HUDEP-2 (cell line): ENCODE data around the gene FLNC.
A peak's percentile ranks its signal among the peaks of the same experiment; 100 is the strongest.

Experiments
- DNase-seq, 76 experiments: peaks; one replicate each; lab custom pipeline; 2025; ENCODE audit not compliant: unreplicated experiment in 76 of 76; lab: John Stamatoyannopoulos, UW

The FLNC gene

GRCh38 chr7:128875523-128875948, 45.3 kb downstream of the FLNC start:
- no peak for DNase-seq

GRCh38 chr7:128876127-128876526, 45.9 kb downstream of the FLNC start:
- DNase-seq: no peak

GRCh38 chr7:128876586-128876977, 46.4 kb downstream of the FLNC start:
- DNase-seq: no peak

- DNase-seq: no peak
Observed at GRCh38 chr7:128876978-128877755, 47.0 kb downstream of the FLNC start.

DNA sequence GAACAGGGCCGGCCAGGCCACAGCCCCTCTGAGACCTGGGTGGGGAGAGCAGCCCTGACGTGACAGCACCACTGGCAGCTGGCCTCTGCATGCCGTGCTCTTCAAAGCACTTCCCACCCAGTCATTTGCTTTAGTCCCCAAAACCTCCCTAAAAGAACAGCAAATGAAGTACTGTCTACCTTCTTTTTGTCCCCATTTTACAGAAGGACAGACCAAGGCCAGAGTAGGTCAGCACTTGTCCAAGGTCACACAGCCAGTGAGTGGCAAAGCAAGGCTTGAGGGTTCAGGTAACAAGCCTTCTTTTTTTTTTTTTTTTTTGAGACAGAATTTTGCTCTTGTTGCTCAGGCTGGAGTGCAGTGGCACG, 47.5 kb downstream of the FLNC start:
- no peak for DNase-seq

GRCh38 chr7:128878226-128879105, 48.3 kb downstream of the FLNC start:
- no peak for DNase-seq

GRCh38 chr7:128879461-128879938, 49.3 kb downstream of the FLNC start:
- DNase-seq: no peak

DNA sequence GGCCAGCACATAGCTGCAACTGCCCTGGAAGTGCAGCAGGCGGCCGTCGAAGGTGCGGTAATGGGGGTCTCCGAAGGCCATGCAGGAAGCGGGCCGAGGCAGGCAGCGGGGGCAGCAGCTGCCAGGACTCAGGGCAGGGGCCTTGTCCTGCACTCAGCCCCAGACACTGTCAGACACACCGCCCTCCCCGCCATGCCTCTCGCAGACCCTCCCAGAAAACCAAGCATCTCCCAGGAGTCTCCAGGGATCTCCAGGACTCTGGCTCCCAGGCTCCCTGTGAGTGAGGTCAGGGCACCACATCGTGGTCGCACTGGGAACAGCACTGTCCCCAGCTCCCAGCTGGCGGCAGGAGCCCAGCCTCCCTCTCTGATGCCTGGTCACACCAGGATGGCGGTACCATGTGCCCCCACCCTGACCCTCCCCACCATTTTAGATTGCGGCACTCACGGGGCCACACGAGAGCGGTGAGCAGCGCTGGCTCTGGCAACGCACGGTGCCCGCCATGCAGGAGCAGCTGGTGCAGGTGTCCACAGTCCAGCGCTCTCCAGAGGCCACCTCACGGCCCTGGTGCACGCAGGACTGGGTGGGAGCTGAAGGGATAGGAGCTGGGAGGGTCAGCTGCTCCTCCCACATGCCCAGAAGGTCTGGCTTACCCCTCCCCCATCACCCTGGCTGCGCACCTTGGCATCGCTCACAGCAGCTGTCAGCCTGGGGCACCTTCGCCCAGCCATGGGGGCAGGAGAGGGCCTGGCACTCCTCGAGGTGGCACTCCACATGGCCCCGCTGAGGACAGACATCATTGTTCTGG, 49.9 kb downstream of the FLNC start:
- DNase-seq: peak in 11 of 76 experiments; percentile 1 to 29 (median 15)

GRCh38 chr7:128880791-128881457, 50.7 kb downstream of the FLNC start:
- no peak for DNase-seq

GRCh38 chr7:128881458-128882125, 51.4 kb downstream of the FLNC start:
- DNase-seq: no peak

- DNase-seq: no peak
Observed at GRCh38 chr7:128882134-128882533, 51.9 kb downstream of the FLNC start.

- peak in 70 of 76 experiments; percentile 3 to 82 (median 56) for DNase-seq
Observed at GRCh38 chr7:128883622-128884448, 53.6 kb downstream of the FLNC start.

DNA sequence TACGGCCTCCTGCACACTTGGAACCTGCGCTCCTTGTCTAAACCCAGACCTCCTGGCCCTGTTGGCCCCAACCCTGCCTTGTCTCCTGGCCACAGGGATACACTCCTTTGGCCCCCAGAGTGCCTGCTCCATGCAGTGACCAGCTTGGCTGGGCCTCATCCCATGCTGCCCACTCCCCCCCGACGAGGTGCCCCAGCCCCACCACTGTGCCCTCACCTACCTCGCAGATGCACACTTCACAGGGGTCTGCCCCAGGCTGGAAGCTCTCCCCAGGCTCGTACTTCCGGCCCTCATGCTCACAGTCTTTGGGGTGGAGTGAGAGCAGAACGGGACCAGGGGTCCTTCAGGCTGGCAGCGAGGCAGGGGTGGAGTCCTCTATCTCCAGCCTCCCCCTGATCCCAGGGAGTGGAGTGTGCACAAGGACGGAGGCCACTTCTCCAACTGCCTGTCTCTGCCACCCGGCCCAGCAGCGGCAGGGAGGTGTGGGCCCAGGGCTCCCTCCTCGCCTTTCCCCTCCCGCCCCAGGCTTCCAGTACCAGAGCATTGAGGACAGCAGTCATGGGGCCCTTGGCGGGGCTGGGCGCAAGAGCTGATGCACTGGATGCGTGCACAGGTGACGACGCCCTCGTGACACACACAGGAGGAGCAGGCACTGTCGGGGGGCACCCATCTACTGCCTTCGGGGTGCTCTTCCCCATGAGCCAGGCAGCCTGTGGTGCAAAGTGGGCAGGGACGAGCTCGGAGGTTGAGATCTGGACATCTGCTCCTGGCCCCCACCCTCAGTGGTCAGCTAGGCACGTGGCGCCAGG, 54.6 kb downstream of the FLNC start:
- DNase-seq: no peak

DNA sequence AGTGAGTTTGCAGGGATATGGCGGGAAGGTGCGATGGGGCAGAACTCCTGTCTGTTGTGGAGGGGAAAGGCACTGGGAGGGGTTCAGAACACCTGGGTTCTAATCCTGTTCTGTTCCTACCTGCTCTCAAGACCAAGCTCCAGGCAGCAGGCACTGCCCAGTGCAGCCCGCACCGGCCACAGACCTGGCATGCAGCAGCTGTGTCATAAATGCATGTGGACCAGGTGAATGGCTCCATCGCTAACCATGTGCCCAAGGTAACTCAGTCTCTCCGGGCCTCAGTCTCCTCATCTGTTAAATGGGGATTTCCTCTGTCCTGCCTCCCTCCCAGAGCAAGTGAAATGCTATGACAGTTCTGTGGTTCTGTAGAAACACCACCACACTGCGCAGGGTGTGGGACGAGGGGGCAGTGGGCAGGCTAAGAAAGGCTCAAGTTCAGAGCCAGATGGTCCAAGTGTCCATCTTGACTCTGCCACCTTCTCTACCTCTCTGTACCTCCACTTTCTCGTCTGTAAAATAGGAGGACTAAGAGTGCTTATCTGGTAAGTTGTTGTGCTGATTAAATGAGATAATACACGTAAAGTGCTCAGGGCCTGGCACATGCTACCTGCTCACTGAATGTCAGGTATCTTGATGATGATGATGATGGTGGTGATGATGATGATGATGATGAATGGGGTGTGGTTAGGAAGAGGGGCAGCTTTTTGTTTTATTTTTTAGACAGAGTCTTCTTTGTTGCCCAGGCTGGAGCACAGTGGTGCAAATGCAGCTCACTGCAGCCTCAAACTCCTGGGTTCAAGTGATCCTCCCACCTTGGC, 55.4 kb downstream of the FLNC start:
- DNase-seq: no peak

- DNase-seq: no peak
Observed at GRCh38 chr7:128886391-128887168, 56.4 kb downstream of the FLNC start.
